Mammary epithelial cell (primary cell): ENCODE results near the gene ZSCAN2.

Experiments used
- CTCF ChIP-seq, 2 donors: IDR thresholded peaks in 1 of 2; conservative IDR thresholded peaks in 1 of 2; 2 replicates each; pipeline ENCODE4 v1.5.1; 2011 to 2012; ENCODE audit warnings: inconsistent platforms in 2 of 2, low read length in 2 of 2, mild to moderate bottlenecking in 2 of 2, control low read depth in 1 of 2, low read depth in 1 of 2; ENCODE audit not compliant: insufficient read depth in 1 of 2; ENCODE audit errors: extremely low read depth in 1 of 2
- EZH2 ChIP-seq: IDR thresholded peaks from 2 replicates; pipeline ENCODE4 v1.6.1; 2012; ENCODE audit warnings: low read length, inconsistent platforms, borderline replicate concordance

- no peak for TF ChIP-seq CTCF (conservative IDR thresholded peaks at IDR 0.05 in 1 of 2, IDR thresholded peaks at IDR 0.05 in 1 of 2; ENCODE audit: extremely low read depth in 1 of 2, insufficient read depth in 1 of 2, low read depth in 1 of 2, low read length in 2 of 2)
- no peak for TF ChIP-seq EZH2
Observed at GRCh38 chr15:84600331-84600686, 500 bp upstream of the ZSCAN2 start.
